GM18870 (cell line): ENCODE data around the gene CCDC12.

Source experiments
- ATAC-seq: cut with Tn5 transposase; IDR thresholded peaks from one replicate; pipeline ENCODE4 v1.9.1; 2021; ENCODE audit warnings: moderate library complexity; ENCODE audit not compliant: unreplicated experiment

CCDC12 gene

GRCh38 chr3:47008234-47008796, 31.8 kb upstream of the CCDC12 start:
- no peak for ATAC-seq

GRCh38 chr3:47007482-47008233, 31.1 kb upstream of the CCDC12 start:
- ATAC-seq, result no peak

- ATAC-seq, result no peak
These were observed 30.5 kb upstream of the CCDC12 start for GRCh38 chr3:47007001-47007400.

- no peak for ATAC-seq
These were observed 29.7 kb upstream of the CCDC12 start for GRCh38 chr3:47006145-47006651.

- no peak for ATAC-seq
These were observed 28.9 kb upstream of the CCDC12 start for GRCh38 chr3:47005212-47006144.

- ATAC-seq, result no peak
These were observed 28.0 kb upstream of the CCDC12 start for GRCh38 chr3:47004369-47005211.

GRCh38 chr3:47003461-47004368, 27.2 kb upstream of the CCDC12 start:
- ATAC-seq, result no peak

GRCh38 chr3:47003056-47003410, 26.5 kb upstream of the CCDC12 start:
- ATAC-seq, result no peak

GRCh38 chr3:47002171-47003055, 25.9 kb upstream of the CCDC12 start:
- ATAC-seq, result no peak

GRCh38 chr3:47001731-47002170, 25.2 kb upstream of the CCDC12 start:
- ATAC-seq, result no peak

GRCh38 chr3:47000922-47001730, 24.6 kb upstream of the CCDC12 start:
- no peak for ATAC-seq

GRCh38 chr3:47000198-47000815, 23.8 kb upstream of the CCDC12 start:
- no peak for ATAC-seq

GRCh38 chr3:46999516-47000197, 23.1 kb upstream of the CCDC12 start:
- no peak for ATAC-seq

- no peak for ATAC-seq
These were observed 22.4 kb upstream of the CCDC12 start for GRCh38 chr3:46998852-46999515.

- no peak for ATAC-seq
These were observed 21.7 kb upstream of the CCDC12 start for GRCh38 chr3:46998121-46998851.
